ENCODE results near the gene TOB1. TPM values are rescaled to one million over a fixed set of nuclear protein-coding genes. Genes with fewer than 3 reads are reported as not detected.

Gene TOB1
- total and polyA plus RNA-seq, 12 donors, result 22.4 to 332 (median 62.7) TPM

DNA sequence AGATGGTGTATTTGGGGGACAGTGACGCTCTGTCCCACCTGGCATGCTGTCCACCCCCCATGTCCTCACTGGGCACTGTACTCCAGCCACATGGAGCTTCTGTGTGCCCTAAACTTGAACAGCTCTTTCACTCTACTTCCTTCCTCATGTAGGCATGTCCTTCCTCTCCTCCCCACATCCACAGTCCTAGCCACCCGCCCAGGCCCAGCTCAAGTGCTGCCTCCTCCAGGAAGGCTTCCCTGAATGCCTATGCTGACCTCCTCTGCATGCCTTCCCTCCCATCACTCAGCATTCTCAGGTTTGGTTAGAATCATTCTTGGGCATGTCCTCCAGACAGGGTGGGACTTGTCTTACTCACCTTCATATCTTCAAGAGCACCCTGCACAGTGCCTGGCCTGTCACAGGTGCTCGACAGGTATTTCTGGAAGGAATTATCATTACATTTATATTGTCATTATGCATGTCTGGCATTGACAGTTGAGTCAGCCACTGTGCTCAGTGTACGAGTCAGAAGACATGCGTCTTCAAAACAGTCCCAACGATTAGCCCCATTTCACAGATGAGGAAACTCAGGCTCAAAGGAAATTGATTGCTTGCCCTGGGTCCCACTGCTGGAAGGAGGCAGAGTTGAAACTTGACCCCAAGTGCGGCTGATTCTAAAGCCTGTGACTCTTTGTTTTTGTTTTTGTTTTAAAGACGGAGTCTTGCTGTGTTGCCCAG, 42.1 kb upstream of the TOB1 start:
- Histone ChIP-seq H3K4me1 (replicated peaks in 1 of 2) (no peaks in the 10 kb centered on the region), H3K36me3 (replicated peaks in 1 of 2) (no peaks in the 10 kb centered on the region), H3K27me3 (no peaks in the 10 kb centered on the region), H3K27ac (peak overlapping the region in 1 of 5 donors; percentile 18), H3K4me3 (no peak overlapping the region), H3K9me3 (replicated peaks in 1 of 3) (no peaks in the 10 kb centered on the region)
- no peak for DNase-seq
- intact Hi-C loops (cut with DNase I), result no loop called here
- TF ChIP-seq, protein P1, sequence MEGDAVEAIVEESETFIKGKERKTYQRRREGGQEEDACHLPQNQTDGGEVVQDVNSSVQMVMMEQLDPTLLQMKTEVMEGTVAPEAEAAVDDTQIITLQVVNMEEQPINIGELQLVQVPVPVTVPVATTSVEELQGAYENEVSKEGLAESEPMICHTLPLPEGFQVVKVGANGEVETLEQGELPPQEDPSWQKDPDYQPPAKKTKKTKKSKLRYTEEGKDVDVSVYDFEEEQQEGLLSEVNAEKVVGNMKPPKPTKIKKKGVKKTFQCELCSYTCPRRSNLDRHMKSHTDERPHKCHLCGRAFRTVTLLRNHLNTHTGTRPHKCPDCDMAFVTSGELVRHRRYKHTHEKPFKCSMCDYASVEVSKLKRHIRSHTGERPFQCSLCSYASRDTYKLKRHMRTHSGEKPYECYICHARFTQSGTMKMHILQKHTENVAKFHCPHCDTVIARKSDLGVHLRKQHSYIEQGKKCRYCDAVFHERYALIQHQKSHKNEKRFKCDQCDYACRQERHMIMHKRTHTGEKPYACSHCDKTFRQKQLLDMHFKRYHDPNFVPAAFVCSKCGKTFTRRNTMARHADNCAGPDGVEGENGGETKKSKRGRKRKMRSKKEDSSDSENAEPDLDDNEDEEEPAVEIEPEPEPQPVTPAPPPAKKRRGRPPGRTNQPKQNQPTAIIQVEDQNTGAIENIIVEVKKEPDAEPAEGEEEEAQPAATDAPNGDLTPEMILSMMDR (IDR thresholded peaks at IDR 0.05), result no peak
- 80 to 86% (median 84%) methylated on average over 8 of the region's 8 CpGs for WGBS, 4 donors

DNA sequence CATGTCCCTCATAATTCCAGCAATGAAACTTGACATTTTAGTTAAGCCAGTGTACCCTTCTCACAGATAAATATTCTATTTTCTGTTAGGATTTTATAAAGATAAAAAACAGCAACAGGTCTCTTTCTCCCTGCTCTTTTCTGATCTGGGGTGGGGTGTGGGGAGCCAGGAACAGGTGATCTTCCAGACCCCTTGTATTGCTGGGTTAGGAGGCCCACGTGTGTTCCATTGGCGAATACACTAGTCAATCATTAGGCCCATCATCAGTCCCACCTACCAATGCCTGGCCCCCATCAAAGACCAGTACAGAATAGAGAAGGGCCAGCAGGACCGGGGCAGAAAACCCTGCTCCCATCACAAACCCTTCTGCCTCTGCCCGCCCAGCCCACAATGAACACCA, 40.3 kb upstream of the TOB1 start:
- no peaks in the 10 kb centered on the region for H3K36me3 ChIP-seq (replicated peaks in 1 of 2)
- TF ChIP-seq POLR2A (IDR thresholded peaks at IDR 0.05), result no peak
- TF ChIP-seq, protein P1 (IDR thresholded peaks at IDR 0.05), result no peak
- no peaks in the 10 kb centered on the region for H3K27me3 ChIP-seq
- no peaks in the 10 kb centered on the region for H3K9me3 ChIP-seq (replicated peaks in 1 of 3)
- no peaks in the 10 kb centered on the region for H3K4me1 ChIP-seq (replicated peaks in 1 of 2)
- no peak overlapping the region for H3K4me3 ChIP-seq
- DNase-seq, result no peak
- 90 to 99% (median 95%) methylated on average over 4 of the region's 4 CpGs for WGBS, 4 donors
- H3K27ac ChIP-seq, result peak overlapping the region in 1 of 5 donors; percentile 3
- intact Hi-C loops (cut with DNase I), result no loop called here

DNA sequence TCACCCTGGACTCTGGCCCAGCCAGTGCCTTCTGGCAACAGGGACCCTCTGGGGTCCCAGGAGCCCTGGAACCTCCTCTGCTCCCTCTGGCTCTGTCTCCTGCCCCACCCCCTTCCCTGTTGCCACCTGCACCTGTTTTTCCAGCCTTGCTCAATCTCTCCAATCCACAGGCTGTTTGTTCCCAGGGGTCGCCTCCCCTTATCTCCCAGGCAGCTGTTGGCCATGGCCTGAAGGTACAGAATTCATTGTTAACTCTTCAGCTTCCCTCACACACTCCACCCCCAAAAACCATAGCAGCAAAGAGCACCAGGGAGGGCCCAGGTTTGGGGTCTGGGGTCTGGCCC, 39.3 kb upstream of the TOB1 start:
- Histone ChIP-seq H3K27ac (peak overlapping the region in 2 of 5 donors; percentile 73 to 81), H3K27me3 (no peaks in the 10 kb centered on the region), H3K9me3 (replicated peaks in 1 of 3) (no peaks in the 10 kb centered on the region), H3K4me3 (no peak overlapping the region), H3K36me3 (replicated peaks in 1 of 2) (no peaks in the 10 kb centered on the region), H3K4me1 (replicated peaks in 1 of 2) (no peaks in the 10 kb centered on the region)
- intact Hi-C loops (cut with DNase I), result no loop called here
- no peak for DNase-seq
- 27 to 44% (median 35%) methylated on average over 1 of the region's 1 CpG for WGBS, 4 donors
- TF ChIP-seq, protein P1 (IDR thresholded peaks at IDR 0.05), result no peak
- TF ChIP-seq POLR2A (IDR thresholded peaks at IDR 0.05), result no peak

DNA sequence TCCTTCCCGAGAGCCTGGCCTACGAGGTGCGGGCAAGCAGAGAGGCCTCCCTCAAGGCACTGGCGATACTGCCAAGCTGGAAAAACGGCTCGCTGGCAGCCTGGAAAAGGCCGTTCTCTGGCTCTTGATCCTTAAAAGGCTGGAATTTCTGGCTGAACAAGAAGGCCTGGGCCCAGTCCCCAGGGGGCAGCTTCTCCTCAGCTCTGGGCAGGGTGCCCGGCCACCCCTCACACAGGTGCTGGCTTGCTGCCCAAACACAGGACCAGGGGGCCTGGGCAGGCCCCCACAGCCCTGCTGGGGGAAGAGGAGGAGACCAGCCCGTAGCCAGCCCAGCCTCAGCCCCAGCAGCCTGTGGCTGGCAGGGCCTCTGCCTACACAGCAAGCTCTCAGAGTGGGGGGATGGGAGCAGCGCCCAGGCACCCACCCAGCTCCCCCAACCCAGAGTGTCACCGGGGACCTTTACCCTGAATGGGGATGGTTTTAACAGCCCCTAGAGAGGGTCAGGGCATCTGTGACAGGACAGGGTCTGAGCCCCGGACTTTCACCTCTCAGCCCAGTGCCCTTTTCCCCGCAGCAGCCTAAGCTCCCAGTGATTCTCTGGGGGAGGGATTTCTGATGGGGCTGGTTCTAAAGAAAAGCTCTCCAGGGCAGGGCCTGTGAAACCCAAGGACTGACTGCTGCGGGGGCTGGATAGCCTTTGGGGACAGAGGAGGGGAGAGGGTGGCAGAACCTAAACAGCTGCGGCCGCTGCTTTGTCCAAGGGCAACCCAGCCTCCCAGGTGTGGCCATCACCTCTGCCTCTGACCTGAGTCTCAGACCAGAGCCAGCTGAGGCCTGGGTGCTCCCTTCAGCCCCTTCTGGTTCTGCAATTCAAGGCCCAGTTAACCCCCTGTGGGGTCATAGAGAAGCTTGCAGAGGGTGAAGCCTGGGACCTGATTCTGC, 38.6 kb upstream of the TOB1 start:
- TF ChIP-seq, protein P1 (IDR thresholded peaks at IDR 0.05), result no peak
- no peak for TF ChIP-seq POLR2A (IDR thresholded peaks at IDR 0.05)
- Histone ChIP-seq H3K36me3 (replicated peaks in 1 of 2) (no peaks in the 10 kb centered on the region), H3K4me3 (no peak overlapping the region), H3K9me3 (replicated peaks in 1 of 3) (no peaks in the 10 kb centered on the region), H3K27ac (peak overlapping the region in 3 of 5 donors; percentile 28 to 81 (median 73)), H3K4me1 (replicated peaks in 1 of 2) (no peaks in the 10 kb centered on the region), H3K27me3 (no peaks in the 10 kb centered on the region)
- intact Hi-C loops (cut with DNase I), result no loop called here
- no peak for DNase-seq
- WGBS, 4 donors, result 57 to 86% (median 81%) methylated on average over 6 to 16 of the region's 16 CpGs
